Left renal pelvis (tissue), 4 donors: ENCODE data around the gene STRC. TPM values are rescaled to one million over a fixed set of nuclear protein-coding genes. Genes with fewer than 3 reads are reported as not detected.
"Not testable (repeated sequence)": the region's sequence is repeated elsewhere in the genome, so short reads cannot be mapped to it uniquely, and the experiment has no call there.

Experiments used
- DNase-seq, 4 donors: peaks; one replicate each; pipeline ENCODE4 v3.0.0-alpha.2; 2013; ENCODE audit warnings: low read depth in 4 of 4, low spot score in 3 of 4
- polyA plus RNA-seq, 4 donors: library from polyadenylated mRNA; unstranded; fragments of 120-200 nt; gene quantifications; one replicate each; pipeline ENCODE4 v1.2.1, GENCODE V29; 2013; ENCODE audit not compliant: insufficient read length in 4 of 4

Gene STRC
- polyA plus RNA-seq = 1 to 10 TPM in 2 of 4 donors, under 1 TPM in 2; 0.64 to 2.1 (median 1.2) TPM

- DNase-seq = not testable (repeated sequence)
Observed at GRCh38 chr15:43618700-43619099, at the start of gene STRC. Gene STRC (minus strand): TSS chr15:43618800. CDS start chr15:43618722, 78 bp downstream.

- not testable (repeated sequence) for DNase-seq
Observed at GRCh38 chr15:43666177-43666576, 47.6 kb upstream of the STRC start.

GRCh38 chr15:43663333-43663732, 44.7 kb upstream of the STRC start:
- not testable (repeated sequence) for DNase-seq

- not testable (repeated sequence) for DNase-seq
Observed at GRCh38 chr15:43662293-43662692, 43.7 kb upstream of the STRC start.

GRCh38 chr15:43659727-43660126, 41.1 kb upstream of the STRC start:
- not testable (repeated sequence) for DNase-seq

- DNase-seq = not testable (repeated sequence)
Observed at GRCh38 chr15:43649430-43649926, 30.9 kb upstream of the STRC start.

GRCh38 chr15:43648649-43649429, 30.2 kb upstream of the STRC start, which contains the start of gene CATSPER2:
Gene CATSPER2 (minus strand): TSS chr15:43648844. CDS start chr15:43648061, 783 bp downstream.
- DNase-seq = no peak

- DNase-seq = not testable (repeated sequence)
Observed at GRCh38 chr15:43638464-43639204, 20.0 kb upstream of the STRC start.

- DNase-seq = not testable (repeated sequence)
Observed at GRCh38 chr15:43626937-43627336, 8.3 kb upstream of the STRC start.

GRCh38 chr15:43625106-43625505, 6.5 kb upstream of the STRC start:
- no peak for DNase-seq

GRCh38 chr15:43622068-43622799, 3.6 kb upstream of the STRC start:
- not testable (repeated sequence) for DNase-seq

- not testable (repeated sequence) for DNase-seq
Observed at GRCh38 chr15:43617750-43618149, 850 bp downstream of the STRC start.

- DNase-seq = not testable (repeated sequence)
Observed at GRCh38 chr15:43602233-43602632, 16.4 kb downstream of the STRC start.

GRCh38 chr15:43600200-43600599, 18.4 kb downstream of the STRC start:
- DNase-seq = not testable (repeated sequence)

- DNase-seq = not testable (repeated sequence)
Observed at GRCh38 chr15:43599131-43599530, 19.5 kb downstream of the STRC start.

GRCh38 chr15:43593328-43594190, 25.0 kb downstream of the STRC start, which contains the start of gene CKMT1B:
Gene CKMT1B (plus strand): TSS chr15:43594027. CDS start chr15:43594219, 192 bp downstream.
- not testable (repeated sequence) for DNase-seq

- not testable (repeated sequence) for DNase-seq
Observed at GRCh38 chr15:43592841-43593240, 25.8 kb downstream of the STRC start.

GRCh38 chr15:43589778-43590466, 28.7 kb downstream of the STRC start, which contains the start of gene PPIP5K1:
Gene PPIP5K1 (minus strand): TSS chr15:43590208. CDS start chr15:43584504, 5,704 bp downstream.
- DNase-seq = not testable (repeated sequence)

- DNase-seq = not testable (repeated sequence)
Observed at GRCh38 chr15:43574607-43575006, 44.0 kb downstream of the STRC start.
